HG02623 (cell line): ENCODE results near the gene KIR3DL3.
"Not testable (repeated sequence)": the region's sequence is repeated elsewhere in the genome, so short reads cannot be mapped to it uniquely, and the experiment has no call there.

Experiments
- ATAC-seq: cut with Tn5 transposase; IDR thresholded peaks from one replicate; pipeline ENCODE4 v1.9.1; 2021; ENCODE audit warnings: moderate library complexity; ENCODE audit not compliant: unreplicated experiment

Gene KIR3DL3

DNA sequence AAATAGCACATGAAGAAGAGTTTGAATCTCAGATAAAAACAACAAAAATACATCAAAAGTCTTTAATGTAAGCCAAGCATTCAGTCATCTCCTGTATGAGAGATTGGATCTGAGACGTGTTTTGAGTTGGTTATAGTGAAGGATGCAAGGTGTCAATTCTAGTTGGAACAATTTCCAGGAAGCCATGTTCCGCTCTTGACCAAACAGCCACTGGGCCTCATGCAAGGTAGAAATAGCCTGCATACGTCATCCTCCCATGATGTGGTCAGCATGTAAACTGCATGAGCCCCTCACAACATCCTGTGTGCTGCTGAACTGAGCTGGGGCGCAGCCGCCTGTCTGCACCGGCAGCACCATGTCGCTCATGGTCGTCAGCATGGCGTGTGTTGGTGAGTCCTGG lies at the start of gene KIR3DL3:
TSS of gene KIR3DL3 (plus strand) at position 301 of the 400 bp plus-strand sequence. CDS start at position 356, 55 bp downstream.
- no peak for ATAC-seq

DNA sequence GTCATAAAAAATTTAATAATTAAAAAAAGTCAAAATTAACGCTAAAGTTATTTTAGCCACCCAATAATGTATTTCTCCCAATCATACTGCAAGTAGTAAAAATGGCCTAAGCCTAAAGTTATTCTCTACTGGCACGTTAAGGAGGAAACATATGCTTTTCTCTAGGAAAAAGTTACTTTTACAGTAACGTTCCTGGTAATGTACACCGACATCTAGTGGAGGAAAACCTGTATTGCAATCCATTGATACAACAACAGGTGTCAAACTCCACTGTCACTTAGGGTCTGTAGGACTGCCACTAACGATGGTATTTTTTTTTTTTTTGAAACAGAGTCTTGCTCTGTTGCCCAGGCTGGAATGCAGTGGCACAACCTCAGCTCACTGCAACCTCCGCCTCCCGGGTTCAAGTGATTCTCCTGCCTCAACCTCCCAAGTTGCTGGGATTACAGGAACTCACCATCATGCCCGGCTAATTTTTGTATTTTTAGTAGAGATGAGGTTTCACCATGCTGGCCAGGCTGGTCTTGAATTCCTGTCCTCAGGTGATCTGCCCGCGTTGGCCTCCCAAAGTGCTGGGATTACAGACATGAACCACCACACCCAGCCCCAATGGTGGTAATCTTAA lies 47.9 kb upstream of the KIR3DL3 start:
- ATAC-seq: not testable (repeated sequence)

- no peak for ATAC-seq
These were observed 47.0 kb upstream of the KIR3DL3 start for GRCh38 chr19:54677217-54677616.

DNA sequence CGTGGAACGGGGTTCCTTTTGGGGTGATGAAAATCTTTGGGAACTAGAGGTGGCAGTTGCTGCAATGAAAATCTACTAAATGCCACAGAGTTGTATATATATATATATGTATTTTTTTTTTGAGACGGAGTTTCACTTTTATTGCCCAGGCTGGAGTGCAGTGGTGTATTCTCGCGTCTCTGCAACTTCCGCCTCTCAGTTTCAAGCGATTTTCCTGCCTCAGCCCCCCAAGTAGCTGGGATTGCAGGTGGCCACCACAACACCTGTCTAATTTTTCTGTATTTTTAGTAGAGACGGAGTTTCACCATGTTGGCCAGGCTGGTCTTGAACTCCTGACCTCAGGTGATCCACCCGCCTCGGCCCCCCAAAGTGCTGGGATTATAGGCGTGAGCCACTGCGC lies 42.6 kb upstream of the KIR3DL3 start:
- not testable (repeated sequence) for ATAC-seq

GRCh38 chr19:54682306-54682856 lies 41.9 kb upstream of the KIR3DL3 start:
- no peak for ATAC-seq

GRCh38 chr19:54684527-54684926 lies 39.7 kb upstream of the KIR3DL3 start:
- ATAC-seq: no peak

- no peak for ATAC-seq
These were observed 32.5 kb upstream of the KIR3DL3 start for GRCh38 chr19:54691582-54692297.

DNA sequence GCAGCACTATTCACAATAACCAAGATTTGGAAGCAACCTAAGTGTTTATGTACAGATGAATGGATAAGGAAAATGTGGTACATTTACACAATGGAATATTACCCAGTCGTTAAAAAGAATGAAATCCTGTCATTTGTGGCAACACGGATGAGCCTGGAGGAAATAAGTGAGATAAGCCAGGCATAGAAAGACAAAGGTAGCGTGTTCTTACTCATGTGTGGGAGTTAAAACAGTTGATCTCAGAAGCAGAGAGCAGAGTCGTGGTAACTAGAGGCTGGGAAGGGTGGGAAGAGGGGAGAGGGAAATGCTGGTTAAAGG lies 32.0 kb upstream of the KIR3DL3 start:
- no peak for ATAC-seq

- ATAC-seq: no peak
These were observed 29.6 kb upstream of the KIR3DL3 start for GRCh38 chr19:54694648-54695047.

- ATAC-seq: no peak
These were observed 28.1 kb upstream of the KIR3DL3 start for GRCh38 chr19:54696117-54696548.

GRCh38 chr19:54696766-54697165 lies 27.5 kb upstream of the KIR3DL3 start:
- ATAC-seq: no peak

DNA sequence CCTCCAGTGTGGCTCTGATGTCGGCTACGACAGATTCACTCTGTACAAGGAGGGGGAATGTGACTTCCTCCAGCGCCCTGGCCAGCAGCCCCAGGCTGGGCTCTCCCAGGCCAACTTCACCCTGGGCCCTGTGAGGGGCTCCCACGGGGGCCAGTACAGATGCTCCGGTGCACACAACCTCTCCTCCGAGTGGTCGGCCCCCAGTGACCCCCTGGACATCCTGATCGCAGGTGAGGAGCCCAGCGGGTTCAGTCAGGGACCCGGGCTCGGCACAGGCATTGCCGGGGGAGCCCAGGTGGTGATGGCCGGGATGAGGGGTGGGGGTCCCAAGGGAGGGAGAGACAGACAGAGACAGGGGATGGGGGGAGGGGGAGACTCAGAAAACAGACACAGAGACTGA lies 26.5 kb upstream of the KIR3DL3 start:
- ATAC-seq: not testable (repeated sequence)

GRCh38 chr19:54704928-54705327 lies 19.3 kb upstream of the KIR3DL3 start:
- ATAC-seq: no peak

GRCh38 chr19:54707962-54708361 lies 16.3 kb upstream of the KIR3DL3 start:
- ATAC-seq: no peak

- ATAC-seq: no peak
These were observed 15.5 kb upstream of the KIR3DL3 start for GRCh38 chr19:54708781-54709180.

- no peak for ATAC-seq
These were observed 14.9 kb upstream of the KIR3DL3 start for GRCh38 chr19:54709212-54709948.

GRCh38 chr19:54709956-54710355 lies 14.3 kb upstream of the KIR3DL3 start:
- ATAC-seq: not testable (repeated sequence)

- no peak for ATAC-seq
These were observed 402 bp downstream of the KIR3DL3 start for GRCh38 chr19:54724644-54725043.

DNA sequence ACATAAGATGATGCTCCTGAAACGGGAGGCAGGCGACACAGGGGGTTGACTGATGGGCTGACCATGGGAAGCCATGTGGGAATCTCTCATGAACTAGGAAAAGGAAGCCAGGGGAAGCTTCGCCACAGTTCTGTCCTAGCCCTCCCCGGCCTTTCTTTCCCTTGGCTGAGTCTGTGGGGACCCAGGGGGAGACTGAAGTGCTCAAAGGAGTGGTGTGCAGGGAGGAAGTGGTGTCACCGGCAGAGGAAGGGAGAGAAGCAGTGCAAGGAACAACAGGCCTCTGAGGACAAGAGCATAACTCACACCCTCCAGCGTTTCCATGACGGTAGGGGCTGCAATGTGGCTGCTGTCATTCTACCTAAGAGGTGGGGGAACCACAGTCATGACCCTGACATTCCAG lies 1.1 kb downstream of the KIR3DL3 start:
- no peak for ATAC-seq

DNA sequence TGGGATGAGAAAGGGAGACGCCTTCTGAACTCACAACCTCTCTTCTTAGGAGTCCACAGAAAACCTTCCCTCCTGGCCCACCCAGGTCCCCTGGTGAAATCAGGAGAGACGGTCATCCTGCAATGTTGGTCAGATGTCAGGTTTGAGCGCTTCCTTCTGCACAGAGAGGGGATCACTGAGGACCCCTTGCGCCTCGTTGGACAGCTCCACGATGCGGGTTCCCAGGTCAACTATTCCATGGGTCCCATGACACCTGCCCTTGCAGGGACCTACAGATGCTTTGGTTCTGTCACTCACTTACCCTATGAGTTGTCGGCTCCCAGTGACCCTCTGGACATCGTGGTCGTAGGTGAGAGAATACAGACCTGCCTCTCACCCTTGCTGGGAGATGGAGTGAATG lies 3.3 kb downstream of the KIR3DL3 start:
- ATAC-seq: no peak

DNA sequence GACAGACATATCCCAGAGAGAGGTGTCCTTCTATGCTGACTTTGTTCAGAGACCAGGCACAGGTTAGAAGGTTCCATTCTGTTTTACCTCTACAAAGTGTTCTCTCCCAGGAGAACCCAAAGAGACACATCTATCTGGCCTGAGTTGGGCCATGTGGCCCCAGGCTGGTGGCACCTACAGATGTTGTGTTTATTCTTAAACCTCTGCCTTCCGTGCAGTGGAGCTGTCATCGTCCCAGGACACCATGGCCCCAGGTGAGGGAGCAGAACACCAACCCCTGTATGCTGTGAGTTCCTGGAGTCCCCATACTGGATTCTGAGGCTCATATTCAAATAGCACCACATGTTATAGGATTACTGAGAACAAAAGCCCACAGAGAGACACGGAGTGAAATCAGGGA lies 3.9 kb downstream of the KIR3DL3 start:
- ATAC-seq: no peak
